Vagina (tissue), 2 donors: Measurements from ENCODE around the gene SYNRG. TPM values are rescaled to one million over a fixed set of nuclear protein-coding genes. Genes with fewer than 3 reads are reported as not detected.

Experiments used
- DNase-seq, 2 donors: peaks; one replicate each; pipeline ENCODE4 v3.0.0-alpha.2; 2017; ENCODE audit errors: extremely low spot score in 2 of 2
- H3K27ac ChIP-seq: fragments of 200-600 bp; sonication (generic); one replicate; pipeline ENCODE4 v1.5.1; 2019
- H3K27me3 ChIP-seq: fragments of 200-600 bp; sonication (generic); one replicate; pipeline ENCODE4 v1.5.1; 2019
- H3K36me3 ChIP-seq, 2 donors: fragments of 200-600 bp; sonication (generic); one replicate each; pipeline ENCODE4 v1.5.1; 2017 to 2019
- H3K4me1 ChIP-seq: fragments of 200-600 bp; sonication (generic); one replicate; pipeline ENCODE4 v1.5.1; 2019
- H3K4me3 ChIP-seq, 2 donors: fragments of 200-600 bp; sonication (generic); 1 replicate in 1 of 2; 2 replicates in 1 of 2; pipeline ENCODE4 v1.5.1; 2016 to 2019
- H3K9me3 ChIP-seq: fragments of 200-600 bp; sonication (generic); one replicate; pipeline ENCODE4 v1.5.1; 2019
- CTCF ChIP-seq, 3 experiments: fragments of 450-650 bp in 2 of 3; fragments of 200-600 bp in 1 of 3; sonication (generic) in 1 of 3; IDR thresholded peaks; one replicate each; pipeline ENCODE4 v1.5.1; 2017 to 2019; ENCODE audit warnings: antibody characterized with exemption in 3 of 3, mild to moderate bottlenecking in 2 of 3, moderate library complexity in 2 of 3
- POLR2A ChIP-seq, 2 donors: fragments of 450-650 bp; IDR thresholded peaks; one replicate each; pipeline ENCODE4 v1.6.1; 2017; ENCODE audit warnings: antibody characterized with exemption in 2 of 2, mild to moderate bottlenecking in 2 of 2, moderate library complexity in 2 of 2
- POLR2AphosphoS5 ChIP-seq, 2 donors: sonication (generic); formaldehyde crosslinking; IDR thresholded peaks; one replicate each; pipeline ENCODE4 v1.9.0; 2017; ENCODE audit warnings: antibody characterized with exemption in 2 of 2, mild to moderate bottlenecking in 2 of 2, low read depth in 1 of 2; ENCODE audit not compliant: insufficient read depth in 1 of 2
- intact Hi-C: fragments of 100-400 bp; cut with DNase I; formaldehyde crosslinking; loops from one replicate; pipeline ENCODE4 v1.15.1; 2023
- total RNA-seq: library from RNA; depleted of rRNA; stranded (reverse); fragments of >200 nt; gene quantifications from one replicate; pipeline ENCODE4 v1.2.3, GENCODE V29; 2016

The SYNRG gene
- total RNA-seq, 1 donor from 2014 or later, result 42.2 TPM

GRCh38 chr17:37507111-37507510, 102.1 kb downstream of the SYNRG start:
- H3K9me3 ChIP-seq, result no peaks in the 10 kb centered on the region
- TF ChIP-seq CTCF (IDR thresholded peaks at IDR 0.05) (no peak), POLR2A (IDR thresholded peaks at IDR 0.05) (no peak), POLR2AphosphoS5 (IDR thresholded peaks at IDR 0.05; ENCODE audit: insufficient read depth in 1 of 2, low read depth in 1 of 2) (no peak)
- H3K4me3 ChIP-seq, result no peak overlapping the region
- H3K27me3 ChIP-seq, result no peaks in the 10 kb centered on the region
- intact Hi-C loops, result no loop called here
- H3K27ac ChIP-seq, result no peak overlapping the region
- peaks cover 10% of the 10 kb centered on the region for H3K4me1 ChIP-seq
- H3K36me3 ChIP-seq, result peaks cover 0 to 1% of the 10 kb centered on the region in 2 donors
- no peak for DNase-seq

- intact Hi-C loops, result no loop called here
- H3K27ac ChIP-seq, result no peak overlapping the region
- TF ChIP-seq POLR2AphosphoS5 (IDR thresholded peaks at IDR 0.05; ENCODE audit: insufficient read depth in 1 of 2, low read depth in 1 of 2), result no peak
- TF ChIP-seq CTCF (IDR thresholded peaks at IDR 0.05), result no peak
- TF ChIP-seq POLR2A (IDR thresholded peaks at IDR 0.05), result no peak
- no peaks in the 10 kb centered on the region for H3K36me3 ChIP-seq
- peaks cover 10% of the 10 kb centered on the region for H3K4me1 ChIP-seq
- H3K4me3 ChIP-seq, result no peak overlapping the region
- H3K27me3 ChIP-seq, result no peaks in the 10 kb centered on the region
- no peaks in the 10 kb centered on the region for H3K9me3 ChIP-seq
- DNase-seq, result no peak
Observed at GRCh38 chr17:37506678-37507077, 102.5 kb downstream of the SYNRG start.

- DNase-seq, result no peak
- intact Hi-C loops, result no loop called here
Observed at GRCh38 chr17:37505333-37505732, 103.9 kb downstream of the SYNRG start.

GRCh38 chr17:37503148-37503547, 106.1 kb downstream of the SYNRG start:
- DNase-seq, result no peak
- Histone ChIP-seq H3K27ac (no peak overlapping the region), H3K36me3 (no peaks in the 10 kb centered on the region), H3K9me3 (no peaks in the 10 kb centered on the region), H3K27me3 (no peaks in the 10 kb centered on the region), H3K4me3 (no peak overlapping the region), H3K4me1 (peaks cover 16% of the 10 kb centered on the region)
- no peak for TF ChIP-seq POLR2A (IDR thresholded peaks at IDR 0.05)
- no peak for TF ChIP-seq CTCF (IDR thresholded peaks at IDR 0.05)
- TF ChIP-seq POLR2AphosphoS5 (IDR thresholded peaks at IDR 0.05; ENCODE audit: insufficient read depth in 1 of 2, low read depth in 1 of 2), result no peak
- intact Hi-C loops, result no loop called here

More at GRCh38 chr17:37505333-37505732, 103.9 kb downstream of the SYNRG start:
- H3K36me3 ChIP-seq, result no peaks in the 10 kb centered on the region
- H3K4me1 ChIP-seq, result peaks cover 16% of the 10 kb centered on the region
- no peak overlapping the region for H3K4me3 ChIP-seq
- no peaks in the 10 kb centered on the region for H3K9me3 ChIP-seq
- no peaks in the 10 kb centered on the region for H3K27me3 ChIP-seq
- no peak overlapping the region for H3K27ac ChIP-seq
- TF ChIP-seq CTCF (IDR thresholded peaks at IDR 0.05) (no peak), POLR2AphosphoS5 (IDR thresholded peaks at IDR 0.05; ENCODE audit: insufficient read depth in 1 of 2, low read depth in 1 of 2) (no peak), POLR2A (IDR thresholded peaks at IDR 0.05) (no peak)

- intact Hi-C loops, result no loop called here
- DNase-seq, result no peak
- Histone ChIP-seq H3K4me1 (peaks cover 14% of the 10 kb centered on the region), H3K36me3 (no peaks in the 10 kb centered on the region), H3K9me3 (no peaks in the 10 kb centered on the region), H3K27me3 (no peaks in the 10 kb centered on the region), H3K27ac (no peak overlapping the region), H3K4me3 (no peak overlapping the region)
- no peak for TF ChIP-seq POLR2A (IDR thresholded peaks at IDR 0.05)
- no peak for TF ChIP-seq POLR2AphosphoS5 (IDR thresholded peaks at IDR 0.05; ENCODE audit: insufficient read depth in 1 of 2, low read depth in 1 of 2)
Observed at GRCh38 chr17:37502009-37502936, 106.9 kb downstream of the SYNRG start.
